B cell (primary cell): ENCODE data around the gene PES1.

Experiments used
- CTCF ChIP-seq: fragments of 200-600 bp; IDR thresholded peaks from one replicate; pipeline ENCODE4 v1.8.0; 2022; ENCODE audit warnings: antibody characterized with exemption, mild to moderate bottlenecking
- EZH2 ChIP-seq: IDR thresholded peaks from 2 replicates; pipeline ENCODE4 v1.6.1; 2012; ENCODE audit warnings: borderline replicate concordance, low read depth, mild to moderate bottlenecking, moderate library complexity, low read length; ENCODE audit not compliant: insufficient read depth, poor library complexity, severe bottlenecking

GRCh38 chr22:30584441-30584840 lies 7.3 kb downstream of the PES1 start:
- no peak for TF ChIP-seq EZH2
- TF ChIP-seq CTCF, result no peak
